ENCODE measurements around the gene LCN1. TPM values are rescaled to one million over a fixed set of nuclear protein-coding genes. Genes with fewer than 3 reads are reported as not detected.

The LCN1 gene
- not detected for total RNA-seq

GRCh38 chr9:135520916-135521607 lies at the start of gene LCN1:
LCN1 (plus strand) TSS chr9:135521440; CDS start chr9:135521498, 58 bp downstream.
- no peak for ATAC-seq

GRCh38 chr9:135471791-135472640 lies 49.2 kb upstream of the LCN1 start:
- no peak for ATAC-seq

GRCh38 chr9:135473972-135474543 lies 47.2 kb upstream of the LCN1 start:
- ATAC-seq: no peak

- ATAC-seq: no peak
Observed at GRCh38 chr9:135474915-135475314, 46.3 kb upstream of the LCN1 start.

GRCh38 chr9:135476561-135477355 lies 44.5 kb upstream of the LCN1 start:
- ATAC-seq: peak; percentile 6

- no peak for ATAC-seq
Observed at GRCh38 chr9:135478191-135478590, 43.0 kb upstream of the LCN1 start.

GRCh38 chr9:135478829-135479468 lies 42.3 kb upstream of the LCN1 start:
- peak; percentile 46 for ATAC-seq

GRCh38 chr9:135479469-135480052 lies 41.7 kb upstream of the LCN1 start, which contains the start of gene PPP1R26:
PPP1R26 (plus strand) TSS chr9:135479782; CDS start chr9:135484511, 4,729 bp downstream.
- ATAC-seq: no peak

GRCh38 chr9:135480071-135480939 lies 40.9 kb upstream of the LCN1 start:
- ATAC-seq: peak; percentile 47

- ATAC-seq: peak; percentile 7
Observed at GRCh38 chr9:135480940-135481310, 40.3 kb upstream of the LCN1 start.

- ATAC-seq: no peak
Observed at GRCh38 chr9:135482015-135482754, 39.1 kb upstream of the LCN1 start.

- no peak for ATAC-seq
Observed at GRCh38 chr9:135484460-135485277, 36.6 kb upstream of the LCN1 start.

- ATAC-seq: no peak
Observed at GRCh38 chr9:135485385-135485784, 35.9 kb upstream of the LCN1 start.

GRCh38 chr9:135485832-135486231 lies 35.4 kb upstream of the LCN1 start:
- no peak for ATAC-seq

- ATAC-seq: no peak
Observed at GRCh38 chr9:135486267-135487065, 34.8 kb upstream of the LCN1 start.

GRCh38 chr9:135487281-135488012 lies 33.8 kb upstream of the LCN1 start:
- no peak for ATAC-seq

GRCh38 chr9:135488013-135488330 lies 33.3 kb upstream of the LCN1 start:
- ATAC-seq: no peak

GRCh38 chr9:135488527-135488926 lies 32.7 kb upstream of the LCN1 start:
- ATAC-seq: no peak

All from esophagus mucosa (tissue), 1 donor.